ENCODE results near the gene BID.

DNA sequence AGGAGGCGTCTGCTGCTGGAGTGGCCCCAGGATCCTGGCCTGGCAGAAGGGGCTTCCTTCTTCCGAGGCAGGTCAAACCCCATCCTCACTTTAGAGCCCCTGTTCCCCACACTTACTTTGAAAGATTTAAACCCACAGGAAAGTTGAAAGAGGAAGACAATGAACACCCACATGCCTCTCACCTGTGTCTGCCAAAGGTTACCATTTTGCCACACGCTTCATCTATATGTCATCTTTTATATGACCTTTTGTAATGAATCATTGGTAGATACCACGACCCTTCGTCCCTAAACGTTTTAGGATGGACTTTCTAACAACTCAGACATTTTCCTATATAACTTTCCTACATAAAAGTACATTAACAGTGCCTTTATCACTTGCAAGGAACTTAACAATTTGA is 39.8 kb upstream of the BID start:
- no peak for TF ChIP-seq POLR2A (IDR thresholded peaks at IDR 0.05; ENCODE audit: low read depth, low read length)
- TF ChIP-seq POLR2AphosphoS5 (IDR thresholded peaks at IDR 0.05; ENCODE audit: low read depth, low read length) = no peak

All from GM12892 (cell line).